ENCODE results near the gene UBR4. TPM values are rescaled to one million over a fixed set of nuclear protein-coding genes. Genes with fewer than 3 reads are reported as not detected.

The UBR4 gene
- polyA plus RNA-seq, 1 of the 3 experiments (the other 2 are of a cell fraction) = 68.7 TPM

- H3K36me3 ChIP-seq (replicated peaks in 1 of 2; ENCODE audit: control insufficient read depth in 1 of 2, insufficient read depth in 2 of 2, low read length in 1 of 2) = peaks cover 76 to 80% of the 10 kb centered on the region in 2 experiments
- no peak overlapping the region for H2AFZ ChIP-seq (ENCODE audit: low read depth)
- no peaks in the 10 kb centered on the region for H3K4me1 ChIP-seq (ENCODE audit: control insufficient read depth in 1 of 2, insufficient read depth in 2 of 2, low read depth in 1 of 2, low read length in 1 of 2)
- H3K4me2 ChIP-seq = no peak overlapping the region
- H3K4me3 ChIP-seq (ENCODE audit: low read depth in 2 of 2, low read length in 1 of 2) = no peak overlapping the region
- ChIA-PET CTCF (interaction anchor here (1.0 kb wide), 1 partner anchor 18 kb away, joined by 3 read pairs; no protein-coding TSS in a partner anchor), POLR2A (no interaction called here)
- no peaks in the 10 kb centered on the region for H3K27me3 ChIP-seq (ENCODE audit: insufficient read depth)
- no peak overlapping the region for H3K27ac ChIP-seq (ENCODE audit: low read depth in 2 of 2, low read length in 1 of 2)
- TF ChIP-seq MEF2A (IDR thresholded peaks at IDR 0.05; ENCODE audit: borderline replicate concordance, low read depth) (no peak), YY1 (IDR thresholded peaks at IDR 0.05; ENCODE audit: low read depth) (no peak), SMC3 (IDR thresholded peaks at IDR 0.05; ENCODE audit: low read depth, low read length) (no peak), CTCF (IDR thresholded peaks at IDR 0.05) (no peak), EZH2phosphoT487 (IDR thresholded peaks at IDR 0.05; ENCODE audit: borderline replicate concordance, low read depth) (no peak), IRF3 (IDR thresholded peaks at IDR 0.05; ENCODE audit: low read depth, low read length) (no peak)
- DNase-seq = no peak
- peaks cover 43% of the 10 kb centered on the region; the same call in 1 of the 2 replicates for H3K79me2 ChIP-seq (ENCODE audit: insufficient read depth)
- H3K9ac ChIP-seq = no peak overlapping the region
- no peaks in the 10 kb centered on the region for H3K9me3 ChIP-seq
- no peaks in the 10 kb centered on the region for H4K20me1 ChIP-seq (ENCODE audit: insufficient read depth)
- no peaks in the 10 kb centered on the region for H3K9me2 ChIP-seq
- H3F3A ChIP-seq (replicated peaks; ENCODE audit: insufficient read depth) = peaks cover 6% of the 10 kb centered on the region
These were observed 22.2 kb downstream of the UBR4 start for GRCh38 chr1:19187852-19188251.

GRCh38 chr1:19186001-19186400, 24.1 kb downstream of the UBR4 start:
- no peaks in the 10 kb centered on the region for H3K27me3 ChIP-seq (ENCODE audit: insufficient read depth)
- no peak overlapping the region for H2AFZ ChIP-seq (ENCODE audit: low read depth)
- H3K79me2 ChIP-seq (ENCODE audit: insufficient read depth) = peaks cover 31% of the 10 kb centered on the region; the same call in 1 of the 2 replicates
- H3K9me2 ChIP-seq = no peaks in the 10 kb centered on the region
- DNase-seq = no peak
- no peaks in the 10 kb centered on the region for H4K20me1 ChIP-seq (ENCODE audit: insufficient read depth)
- peaks cover 75 to 79% of the 10 kb centered on the region in 2 experiments for H3K36me3 ChIP-seq (replicated peaks in 1 of 2; ENCODE audit: control insufficient read depth in 1 of 2, insufficient read depth in 2 of 2, low read length in 1 of 2)
- peaks cover under 1% of the 10 kb centered on the region for H3F3A ChIP-seq (replicated peaks; ENCODE audit: insufficient read depth)
- H3K9ac ChIP-seq = no peak overlapping the region
- H3K4me3 ChIP-seq (ENCODE audit: low read depth in 2 of 2, low read length in 1 of 2) = no peak overlapping the region
- H3K4me2 ChIP-seq = no peak overlapping the region
- TF ChIP-seq NFIC (IDR thresholded peaks at IDR 0.05; ENCODE audit: borderline replicate concordance) (no peak), REST (IDR thresholded peaks at IDR 0.05; ENCODE audit: low read depth, low read length) (no peak), EP300 (IDR thresholded peaks at IDR 0.05; ENCODE audit: borderline replicate concordance in 1 of 2, low read depth in 1 of 2, low read length in 1 of 2) (no peak), TAF1 (IDR thresholded peaks at IDR 0.05; ENCODE audit: borderline replicate concordance, low read depth, low read length) (no peak), PBX3 (IDR thresholded peaks at IDR 0.05) (no peak), YY1 (IDR thresholded peaks at IDR 0.05; ENCODE audit: low read depth) (no peak), ZBTB33 (IDR thresholded peaks at IDR 0.05; ENCODE audit: borderline replicate concordance, low read depth) (no peak)
- no peak overlapping the region for H3K27ac ChIP-seq (ENCODE audit: low read depth in 2 of 2, low read length in 1 of 2)
- WGBS (ENCODE audit: low lambda C conversion rate) = 94% methylated on average over 2 of the region's 2 CpGs
- POLR2A ChIA-PET = no interaction called here
- no peaks in the 10 kb centered on the region for H3K4me1 ChIP-seq (ENCODE audit: control insufficient read depth in 1 of 2, insufficient read depth in 2 of 2, low read depth in 1 of 2, low read length in 1 of 2)
- H3K9me3 ChIP-seq = no peaks in the 10 kb centered on the region
- CTCF ChIA-PET = no interaction called here
